HCT116 (cell line): ENCODE measurements around the gene CASZ1. TPM values are rescaled to one million over a fixed set of nuclear protein-coding genes. Genes with fewer than 3 reads are reported as not detected.

ENCODE experiments used
- ATAC-seq: fragments of 200-7000 bp; cut with Tn5 transposase; 2 replicates; pipeline ENCODE4 v1.9.1; 2020; ENCODE audit warnings: mild to moderate bottlenecking, moderate library complexity
- BruUV-seq: library from RNA; stranded (reverse); fragments of 400-500 nt; replicated peaks from 2 replicates; lab custom pipeline; 2021; lab: Mats Ljungman, UMichigan
- CTCF ChIA-PET: fragments of 300-600 bp; sonication (Branson Sonifier 250); formaldehyde crosslinking; loops from one replicate; lab custom pipeline; 2021; ENCODE audit warnings: antibody characterized with exemption; lab: Charles Lee
- POLR2A ChIA-PET: fragments of 300-600, 350-600 bp; sonication (Branson Sonifier 250); formaldehyde crosslinking; loops from one replicate; lab custom pipeline; 2021; ENCODE audit warnings: antibody characterized with exemption; lab: Charles Lee
- RAD21 ChIA-PET, 2 experiments: fragments of 300-600 bp; sonication (Branson Sonifier 250); formaldehyde crosslinking; loops; one replicate each; lab custom pipeline; 2023; ENCODE audit warnings: low total read pairs in 2 of 2; ENCODE audit not compliant: uncharacterized antibody in 2 of 2, unreplicated experiment in 2 of 2, low non-redundant PET in 1 of 2; lab: Charles Lee
- DNase-seq: peaks from one replicate; pipeline ENCODE4 v3.0.0-alpha.2; 2010; ENCODE audit warnings: low read depth, low spot score
- H2AFZ ChIP-seq: fragments of 200-600 bp; shearing (Covaris generic), sonication (generic); 2 replicates; pipeline ENCODE4 v1.6.1; 2017; ENCODE audit warnings: low read depth, mixed run types, mixed read lengths, antibody characterized with exemption, low read length; ENCODE audit not compliant: poor library complexity, severe bottlenecking
- H3K27ac ChIP-seq: 2 replicates; pipeline ENCODE4 v1.5.1; 2012; ENCODE audit warnings: low read depth, low read length
- H3K27me3 ChIP-seq: fragments of 200-600 bp; sonication (generic); 2 replicates; pipeline ENCODE4 v1.6.1; 2016; ENCODE audit warnings: mixed run types, low read length, mixed read lengths; ENCODE audit not compliant: insufficient read depth
- H3K36me3 ChIP-seq, 2 experiments: fragments of 200-500 bp in 1 of 2; fragments of 200-600 bp in 1 of 2; sonication (Bioruptor generic) in 1 of 2; sonication (generic) in 1 of 2; 2 replicates each; pipeline versions ENCODE4 v1.5.1 to v1.6.1; 2014 to 2016; ENCODE audit warnings: low read length in 2 of 2, inconsistent platforms in 1 of 2, mixed read lengths in 1 of 2, mixed run types in 1 of 2; ENCODE audit not compliant: insufficient read depth in 2 of 2, control insufficient read depth in 1 of 2
- H3K4me1 ChIP-seq, 2 experiments: fragments of 200-600 bp in 1 of 2; sonication (generic) in 1 of 2; 2 replicates each; pipeline versions ENCODE4 v1.5.1 to v1.6.1; 2012 to 2017; ENCODE audit warnings: low read length in 2 of 2, inconsistent platforms in 1 of 2, mild to moderate bottlenecking in 1 of 2, mixed read lengths in 1 of 2, mixed run types in 1 of 2, moderate library complexity in 1 of 2; ENCODE audit not compliant: insufficient read depth in 2 of 2, control insufficient read depth in 1 of 2
- H3K4me2 ChIP-seq: fragments of 200-600 bp; sonication (generic); 2 replicates; pipeline ENCODE4 v1.6.1; 2017; ENCODE audit warnings: mixed run types, low read length, mixed read lengths
- H3K4me3 ChIP-seq, 2 experiments: fragments of 200-600 bp in 1 of 2; sonication (generic) in 1 of 2; replicated peaks in 1 of 2; 2 replicates each; pipeline ENCODE4 v1.5.1; 2011 to 2016; ENCODE audit warnings: low read length in 2 of 2, control low read depth in 1 of 2, low read depth in 1 of 2, mild to moderate bottlenecking in 1 of 2, mixed read lengths in 1 of 2, mixed run types in 1 of 2
- H3K79me2 ChIP-seq: fragments of 200-600 bp; sonication (generic); 2 replicates; pipeline ENCODE4 v1.6.1; 2017; ENCODE audit warnings: mild to moderate bottlenecking, mixed run types, low read length, moderate library complexity, mixed read lengths; ENCODE audit not compliant: insufficient read depth
- H3K9ac ChIP-seq: fragments of 200-600 bp; sonication (generic); 2 replicates; pipeline ENCODE4 v1.6.1; 2016; ENCODE audit warnings: low read length, mixed read lengths
- H3K9me2 ChIP-seq: fragments of 200-600 bp; sonication (generic), shearing (Covaris generic); 2 replicates; pipeline ENCODE4 v1.6.1; 2017; ENCODE audit warnings: mixed run types, mild to moderate bottlenecking, moderate library complexity; ENCODE audit not compliant: insufficient read depth
- H3K9me3 ChIP-seq, 2 experiments: fragments of 200-500 bp in 1 of 2; fragments of 200-600 bp in 1 of 2; sonication (Bioruptor generic) in 1 of 2; sonication (generic) in 1 of 2; 2 replicates each; pipeline ENCODE4 v1.6.1; 2014 to 2017; ENCODE audit warnings: low read length in 2 of 2, mixed read lengths in 2 of 2, inconsistent platforms in 1 of 2, low read depth in 1 of 2, mild to moderate bottlenecking in 1 of 2, mixed run types in 1 of 2, moderate library complexity in 1 of 2; ENCODE audit not compliant: control insufficient read depth in 1 of 2, insufficient read depth in 1 of 2
- H4K20me1 ChIP-seq: fragments of 200-600 bp; sonication (generic), shearing (Covaris generic); 2 replicates; pipeline ENCODE4 v1.6.1; 2017; ENCODE audit warnings: mixed run types, mild to moderate bottlenecking, moderate library complexity; ENCODE audit not compliant: insufficient read depth
- CBX3 ChIP-seq: IDR thresholded peaks from 2 replicates; pipeline ENCODE4 v1.6.1; 2012; ENCODE audit warnings: low read depth
- EGR1 ChIP-seq: IDR thresholded peaks from 2 replicates; pipeline ENCODE4 v1.6.1; 2012; ENCODE audit warnings: low read depth
- ELF1 ChIP-seq: IDR thresholded peaks from 2 replicates; pipeline ENCODE4 v1.6.1; 2012; ENCODE audit warnings: low read depth, borderline replicate concordance
- FOSL1 ChIP-seq: IDR thresholded peaks from 2 replicates; pipeline ENCODE4 v1.6.1; 2012; ENCODE audit warnings: low read depth
- MAX ChIP-seq: IDR thresholded peaks from 2 replicates; pipeline ENCODE4 v1.6.1; 2012
- POLR2A ChIP-seq: IDR thresholded peaks from 2 replicates; pipeline ENCODE4 v1.7.0; 2011; ENCODE audit warnings: borderline replicate concordance; ENCODE audit not compliant: insufficient read depth, insufficient read length; ENCODE audit errors: extremely low read depth
- POLR2AphosphoS5 ChIP-seq: IDR thresholded peaks from 2 replicates; pipeline ENCODE4 v1.6.1; 2011; ENCODE audit warnings: mild to moderate bottlenecking, low read depth, low read length, moderate library complexity
- SIN3A ChIP-seq: IDR thresholded peaks from 2 replicates; pipeline ENCODE4 v1.6.1; 2012; ENCODE audit warnings: low read depth
- SP1 ChIP-seq: IDR thresholded peaks from 2 replicates; pipeline ENCODE4 v1.6.1; 2012; ENCODE audit warnings: low read depth
- TCF7L2 ChIP-seq: IDR thresholded peaks from 2 replicates; pipeline ENCODE4 v1.7.0; 2011; ENCODE audit warnings: borderline replicate concordance, inconsistent platforms; ENCODE audit not compliant: insufficient read depth, insufficient read length; ENCODE audit errors: extremely low read depth
- YY1 ChIP-seq: IDR thresholded peaks from 2 replicates; pipeline ENCODE4 v1.6.1; 2011; ENCODE audit warnings: low read length, low read depth, moderate library complexity, mild to moderate bottlenecking; ENCODE audit not compliant: insufficient replicate concordance; ENCODE audit errors: extremely low read depth
- intact Hi-C: fragments of 100-400 bp; cut with micrococcal nuclease; formaldehyde crosslinking; loops from 2 replicates; pipeline ENCODE4 v1.10.0; 2022
- total RNA-seq: library from RNA; stranded (reverse); gene quantifications from one replicate; pipeline ENCODE4 v1.2.1, GENCODE V29; 2021; ENCODE audit not compliant: unreplicated experiment
- TF ChIP-seq, protein P1 (sequence below): IDR thresholded peaks from 2 replicates; pipeline ENCODE4 v1.6.1; 2011; ENCODE audit warnings: mild to moderate bottlenecking, low read length, moderate library complexity; ENCODE audit not compliant: insufficient replicate concordance; ENCODE audit errors: extremely low read depth
- TF ChIP-seq, protein P2 (sequence below), 3 experiments: fragments of 200-600 bp in 1 of 3; sonication (generic) in 1 of 3; IDR thresholded peaks in 2 of 3; conservative IDR thresholded peaks in 1 of 3; 2 replicates each; pipeline ENCODE4 v1.5.1; 2012 to 2017; ENCODE audit warnings: low read depth in 2 of 3, low read length in 2 of 3, antibody characterized with exemption in 1 of 3, borderline replicate concordance in 1 of 3, control low read depth in 1 of 3, mild to moderate bottlenecking in 1 of 3, mixed read lengths in 1 of 3, mixed run types in 1 of 3, moderate library complexity in 1 of 3; ENCODE audit not compliant: insufficient read depth in 1 of 3

CASZ1 gene
- total RNA-seq, 1 experiment from 2014 or later = 7.7 TPM

DNA sequence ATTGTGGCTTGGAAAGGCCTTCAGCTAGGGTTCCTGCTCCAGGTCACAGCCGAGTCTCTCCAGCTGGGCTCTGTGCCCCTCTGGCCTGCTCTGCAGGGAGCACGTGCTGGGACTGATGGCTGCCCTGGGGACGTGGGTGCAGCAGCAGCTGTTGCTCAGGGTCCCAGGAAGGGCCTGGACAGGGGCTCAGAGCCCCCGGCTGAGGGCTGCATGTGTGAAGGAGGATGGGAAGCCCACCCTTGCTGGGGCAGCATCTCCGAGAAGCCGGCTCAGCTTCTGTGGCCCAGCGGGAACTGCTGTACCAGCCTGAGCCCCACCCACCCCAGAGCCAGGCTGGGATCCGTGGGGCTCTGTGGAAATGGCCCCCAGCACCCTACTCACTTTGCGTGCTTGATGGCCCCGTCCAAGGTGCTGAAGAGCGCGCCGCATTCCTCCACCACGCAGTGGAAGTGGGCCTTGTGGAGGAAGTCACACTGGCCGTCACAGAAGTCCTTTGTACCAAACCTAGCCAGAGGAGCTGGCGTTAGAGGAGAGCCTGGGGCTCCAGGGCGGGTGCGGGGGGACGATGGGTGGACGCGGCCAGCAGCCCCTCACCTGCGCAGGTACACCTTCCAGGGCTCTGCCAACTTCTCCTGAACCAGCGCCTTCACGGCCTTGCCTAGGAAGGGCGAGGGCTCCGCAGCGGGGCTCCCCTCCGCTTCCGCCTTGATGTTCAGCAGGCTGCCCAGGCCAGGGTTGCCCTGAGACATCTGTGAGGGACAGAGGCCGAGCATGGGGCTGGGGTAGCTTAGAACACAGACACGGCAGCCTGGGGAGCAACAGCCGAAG, 147.5 kb downstream of the CASZ1 start:
- RAD21 ChIA-PET = no interaction called here
- DNase-seq = no peak
- Histone ChIP-seq H3K4me1 (peaks cover 0 to 20% of the 10 kb centered on the region in 2 experiments; a peak in 2 of 4 replicates), H4K20me1 (no peaks in the 10 kb centered on the region), H2AFZ (no peak overlapping the region), H3K36me3 (no peaks in the 10 kb centered on the region), H3K4me3 (no peak overlapping the region), H3K27ac (no peak overlapping the region), H3K27me3 (no peaks in the 10 kb centered on the region), H3K9ac (no peak overlapping the region), H3K9me2 (no peaks in the 10 kb centered on the region), H3K9me3 (no peaks in the 10 kb centered on the region), H3K79me2 (no peaks in the 10 kb centered on the region), H3K4me2 (no peak overlapping the region)
- POLR2A ChIA-PET = no interaction called here
- intact Hi-C loops = no loop called here
- ATAC-seq = no peak
- CTCF ChIA-PET = no interaction called here
- no TSS peak for BruUV-seq
- TF ChIP-seq SIN3A = no peak
- no peak for TF ChIP-seq EGR1
- TF ChIP-seq, protein P1, sequence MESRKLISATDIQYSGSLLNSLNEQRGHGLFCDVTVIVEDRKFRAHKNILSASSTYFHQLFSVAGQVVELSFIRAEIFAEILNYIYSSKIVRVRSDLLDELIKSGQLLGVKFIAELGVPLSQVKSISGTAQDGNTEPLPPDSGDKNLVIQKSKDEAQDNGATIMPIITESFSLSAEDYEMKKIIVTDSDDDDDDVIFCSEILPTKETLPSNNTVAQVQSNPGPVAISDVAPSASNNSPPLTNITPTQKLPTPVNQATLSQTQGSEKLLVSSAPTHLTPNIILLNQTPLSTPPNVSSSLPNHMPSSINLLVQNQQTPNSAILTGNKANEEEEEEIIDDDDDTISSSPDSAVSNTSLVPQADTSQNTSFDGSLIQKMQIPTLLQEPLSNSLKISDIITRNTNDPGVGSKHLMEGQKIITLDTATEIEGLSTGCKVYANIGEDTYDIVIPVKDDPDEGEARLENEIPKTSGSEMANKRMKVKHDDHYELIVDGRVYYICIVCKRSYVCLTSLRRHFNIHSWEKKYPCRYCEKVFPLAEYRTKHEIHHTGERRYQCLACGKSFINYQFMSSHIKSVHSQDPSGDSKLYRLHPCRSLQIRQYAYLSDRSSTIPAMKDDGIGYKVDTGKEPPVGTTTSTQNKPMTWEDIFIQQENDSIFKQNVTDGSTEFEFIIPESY = no peak
- no peak for TF ChIP-seq POLR2A
- no peak for TF ChIP-seq FOSL1
- TF ChIP-seq CBX3 = no peak
- no peak for TF ChIP-seq TCF7L2
- no peak for TF ChIP-seq MAX
- no peak for TF ChIP-seq SP1
- no peak for TF ChIP-seq ELF1
- TF ChIP-seq, protein P2, sequence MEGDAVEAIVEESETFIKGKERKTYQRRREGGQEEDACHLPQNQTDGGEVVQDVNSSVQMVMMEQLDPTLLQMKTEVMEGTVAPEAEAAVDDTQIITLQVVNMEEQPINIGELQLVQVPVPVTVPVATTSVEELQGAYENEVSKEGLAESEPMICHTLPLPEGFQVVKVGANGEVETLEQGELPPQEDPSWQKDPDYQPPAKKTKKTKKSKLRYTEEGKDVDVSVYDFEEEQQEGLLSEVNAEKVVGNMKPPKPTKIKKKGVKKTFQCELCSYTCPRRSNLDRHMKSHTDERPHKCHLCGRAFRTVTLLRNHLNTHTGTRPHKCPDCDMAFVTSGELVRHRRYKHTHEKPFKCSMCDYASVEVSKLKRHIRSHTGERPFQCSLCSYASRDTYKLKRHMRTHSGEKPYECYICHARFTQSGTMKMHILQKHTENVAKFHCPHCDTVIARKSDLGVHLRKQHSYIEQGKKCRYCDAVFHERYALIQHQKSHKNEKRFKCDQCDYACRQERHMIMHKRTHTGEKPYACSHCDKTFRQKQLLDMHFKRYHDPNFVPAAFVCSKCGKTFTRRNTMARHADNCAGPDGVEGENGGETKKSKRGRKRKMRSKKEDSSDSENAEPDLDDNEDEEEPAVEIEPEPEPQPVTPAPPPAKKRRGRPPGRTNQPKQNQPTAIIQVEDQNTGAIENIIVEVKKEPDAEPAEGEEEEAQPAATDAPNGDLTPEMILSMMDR (IDR thresholded peaks at IDR 0.05 in 2 of 3, conservative IDR thresholded peaks at IDR 0.05 in 1 of 3; ENCODE audit: borderline replicate concordance in 1 of 3, insufficient read depth in 1 of 3, low read depth in 2 of 3, low read length in 2 of 3) = no peak
- no peak for TF ChIP-seq POLR2AphosphoS5
- no peak for TF ChIP-seq YY1
